IgD-negative memory B cell (primary cell): ENCODE data around the gene YY1AP1. TPM values are rescaled to one million over a fixed set of nuclear protein-coding genes. Genes with fewer than 3 reads are reported as not detected.
"Not testable (repeated sequence)": the region's sequence is repeated elsewhere in the genome, so short reads cannot be mapped to it uniquely, and the experiment has no call there.

Experiments
- H3K27ac Mint-ChIP-seq, 3 donors: one replicate each; pipeline ENCODE4 v1.8.0; 2020 to 2022; ENCODE audit warnings: mild to moderate bottlenecking in 3 of 3, mixed read lengths in 3 of 3, moderate library complexity in 1 of 3
- H3K27me3 Mint-ChIP-seq: one replicate; pipeline ENCODE4 v1.8.0; 2021; ENCODE audit warnings: mixed read lengths
- H3K36me3 Mint-ChIP-seq: one replicate; pipeline ENCODE4 v1.8.0; 2020; ENCODE audit warnings: mild to moderate bottlenecking, mixed read lengths
- H3K4me1 Mint-ChIP-seq, 3 donors: one replicate each; pipeline ENCODE4 v1.8.0; 2020 to 2022; ENCODE audit warnings: mixed read lengths in 3 of 3, mild to moderate bottlenecking in 1 of 3
- H3K4me3 Mint-ChIP-seq, 4 donors: one replicate each; pipeline ENCODE4 v1.8.0; 2020 to 2022; ENCODE audit warnings: mild to moderate bottlenecking in 4 of 4, mixed read lengths in 4 of 4, moderate library complexity in 3 of 4
- H3K9me3 Mint-ChIP-seq, 3 donors: one replicate each; pipeline ENCODE4 v1.8.0; 2020 to 2021; ENCODE audit warnings: mixed read lengths in 3 of 3, mild to moderate bottlenecking in 1 of 3
- polyA plus RNA-seq: library from polyadenylated mRNA; unstranded; fragments of 300-500 nt; fragmentation: Illumina TruSeq; gene quantifications from one replicate; pipeline ENCODE4 v1.2.3, GENCODE V29; 2021

Gene YY1AP1, protein sequence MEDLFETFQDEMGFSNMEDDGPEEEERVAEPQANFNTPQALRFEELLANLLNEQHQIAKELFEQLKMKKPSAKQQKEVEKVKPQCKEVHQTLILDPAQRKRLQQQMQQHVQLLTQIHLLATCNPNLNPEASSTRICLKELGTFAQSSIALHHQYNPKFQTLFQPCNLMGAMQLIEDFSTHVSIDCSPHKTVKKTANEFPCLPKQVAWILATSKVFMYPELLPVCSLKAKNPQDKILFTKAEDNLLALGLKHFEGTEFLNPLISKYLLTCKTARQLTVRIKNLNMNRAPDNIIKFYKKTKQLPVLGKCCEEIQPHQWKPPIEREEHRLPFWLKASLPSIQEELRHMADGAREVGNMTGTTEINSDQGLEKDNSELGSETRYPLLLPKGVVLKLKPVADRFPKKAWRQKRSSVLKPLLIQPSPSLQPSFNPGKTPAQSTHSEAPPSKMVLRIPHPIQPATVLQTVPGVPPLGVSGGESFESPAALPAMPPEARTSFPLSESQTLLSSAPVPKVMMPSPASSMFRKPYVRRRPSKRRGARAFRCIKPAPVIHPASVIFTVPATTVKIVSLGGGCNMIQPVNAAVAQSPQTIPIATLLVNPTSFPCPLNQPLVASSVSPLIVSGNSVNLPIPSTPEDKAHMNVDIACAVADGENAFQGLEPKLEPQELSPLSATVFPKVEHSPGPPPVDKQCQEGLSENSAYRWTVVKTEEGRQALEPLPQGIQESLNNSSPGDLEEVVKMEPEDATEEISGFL
- polyA plus RNA-seq, result 43.4 TPM

DNA sequence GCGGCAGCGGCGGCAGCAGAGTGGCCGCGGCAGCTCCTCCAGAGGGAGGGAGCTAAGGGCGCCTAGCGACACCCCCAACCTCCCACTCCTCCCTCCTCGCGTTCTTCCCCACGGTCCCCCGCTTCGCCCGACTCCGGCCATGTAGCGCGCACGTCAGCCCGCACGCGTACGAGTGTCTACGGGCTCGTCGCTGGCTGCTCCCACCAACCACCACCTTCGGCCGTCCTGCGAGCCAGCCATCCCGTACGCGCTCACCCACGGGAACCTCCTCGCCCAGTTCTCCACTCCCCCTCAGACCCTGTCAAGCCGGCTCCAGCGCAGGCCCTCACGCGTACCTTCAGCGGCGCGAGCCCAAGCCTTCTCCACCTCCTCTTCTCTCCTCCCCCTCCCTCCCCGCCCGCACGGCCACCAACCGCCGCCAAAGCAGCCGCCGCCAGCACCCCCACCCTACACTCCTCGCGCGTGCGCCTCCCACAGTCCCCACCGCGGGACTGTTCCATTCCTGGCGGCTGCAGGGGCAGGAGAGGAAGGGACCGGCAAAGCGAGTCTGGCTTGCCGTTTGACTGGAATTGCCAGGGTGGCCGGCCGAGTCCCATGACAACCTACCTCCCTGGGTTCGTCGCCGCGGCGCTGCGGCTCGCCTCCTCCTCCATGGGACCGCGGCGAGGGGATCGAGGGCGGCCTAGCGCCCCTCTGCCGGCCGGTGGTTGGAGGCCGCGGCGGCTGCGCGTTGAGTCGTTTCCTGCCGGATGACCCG is at the start of gene YY1AP1:
TSS of gene YY1AP1 (minus strand) at position 451 of the 757 bp plus-strand sequence. CDS start 8,338 bp downstream, outside the sequence.
- Mint-ChIP-seq H3K27ac (peak within 1 kb of the TSS; percentile 84 to 98 (median 95)), H3K9me3 (no peaks in the 10 kb centered on the region), H3K4me1 (peaks cover 35 to 51% (median 50%) of the 10 kb centered on the region in 3 donors), H3K4me3 (peak within 1 kb of the TSS; percentile 94 to 99 (median 96)), H3K36me3 (peaks cover 13% of the 10 kb centered on the region), H3K27me3 (no peaks in the 10 kb centered on the region)

- Mint-ChIP-seq H3K27me3 (no peaks in the 10 kb centered on the region), H3K9me3 (no peaks in the 10 kb centered on the region), H3K36me3 (peaks cover 2% of the 10 kb centered on the region), H3K27ac (no peak overlapping the region), H3K4me3 (no peak overlapping the region), H3K4me1 (peaks cover 0 to 6% (median 0%) of the 10 kb centered on the region in 3 donors)
These were observed 40.7 kb upstream of the YY1AP1 start for GRCh38 chr1:155729031-155729898.

DNA sequence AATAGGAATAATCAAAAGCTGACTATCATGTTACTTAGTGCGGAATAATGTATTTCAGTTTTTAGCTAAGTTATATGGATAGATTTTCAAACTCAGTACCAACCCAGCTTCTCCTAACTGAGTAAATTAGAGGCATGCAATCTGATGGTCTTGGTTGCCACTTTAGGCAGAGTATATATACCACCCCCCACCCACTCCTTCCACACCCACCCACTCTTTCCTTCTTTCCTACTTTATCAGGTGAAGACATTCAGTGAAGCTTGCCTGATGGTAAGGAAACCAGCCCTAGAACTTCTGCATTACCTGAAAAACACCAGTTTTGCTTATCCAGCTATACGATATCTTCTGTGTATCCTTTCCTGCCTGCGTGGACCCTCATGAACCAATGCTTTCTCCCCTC is 36.6 kb upstream of the YY1AP1 start:
- Mint-ChIP-seq H3K36me3 (peaks cover 3% of the 10 kb centered on the region), H3K9me3 (no peaks in the 10 kb centered on the region), H3K4me3 (no peak overlapping the region), H3K27ac (no peak overlapping the region), H3K4me1 (peaks cover 0 to 6% (median 0%) of the 10 kb centered on the region in 3 donors), H3K27me3 (no peaks in the 10 kb centered on the region)

DNA sequence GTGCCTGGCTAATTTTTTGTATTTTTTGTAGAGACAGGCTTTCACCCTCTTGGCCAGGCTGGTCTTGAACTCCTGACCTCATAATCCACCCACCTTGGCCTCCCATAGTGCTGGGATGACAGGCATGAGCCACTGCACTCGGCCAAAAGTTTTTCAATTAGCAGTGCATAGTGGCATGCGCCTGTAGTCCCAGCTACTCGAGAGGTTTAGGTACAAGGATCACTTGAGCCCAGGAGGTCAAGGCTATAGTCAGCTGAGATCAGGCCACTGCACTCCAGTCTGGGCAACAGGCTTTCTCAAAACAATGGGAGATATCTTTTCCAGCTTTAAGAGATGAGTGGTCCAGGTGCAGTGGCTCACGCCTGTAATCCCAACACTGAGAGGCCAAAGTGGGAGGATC is 31.1 kb upstream of the YY1AP1 start:
- Mint-ChIP-seq H3K4me1 (peaks cover 13 to 17% (median 14%) of the 10 kb centered on the region in 3 donors), H3K36me3 (peaks cover 5% of the 10 kb centered on the region), H3K4me3 (no peak overlapping the region), H3K27ac (no peak overlapping the region), H3K9me3 (no peaks in the 10 kb centered on the region), H3K27me3 (no peaks in the 10 kb centered on the region)

DNA sequence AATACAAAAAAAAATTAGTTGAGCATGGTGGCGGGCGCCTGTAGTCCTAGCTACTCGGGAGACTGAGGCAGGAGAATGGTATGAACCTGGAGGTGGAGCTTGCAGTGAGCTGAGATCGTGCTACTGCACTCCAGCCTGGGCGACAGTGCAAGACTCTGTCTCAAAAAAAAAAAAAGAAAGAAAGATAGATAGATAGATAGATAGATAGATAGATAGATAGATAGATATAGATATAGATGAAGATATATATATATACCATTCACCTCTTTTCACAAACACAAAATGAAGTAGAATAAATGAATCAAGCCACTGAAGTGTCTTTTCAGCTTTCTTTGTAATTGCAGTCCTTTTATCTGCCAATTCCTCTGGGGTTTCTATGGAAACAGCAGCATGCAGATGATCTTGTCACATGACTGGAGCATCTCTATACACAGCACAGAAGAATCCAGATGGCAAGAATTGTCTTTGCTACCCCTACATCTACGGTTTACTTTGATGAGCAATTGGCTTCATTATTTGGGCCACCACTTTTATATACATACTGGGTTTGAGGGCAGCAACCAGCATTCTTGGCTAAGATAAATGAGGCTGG is 30.0 kb upstream of the YY1AP1 start:
- not testable (repeated sequence) for H3K9me3 Mint-ChIP-seq, H3K4me3 Mint-ChIP-seq, H3K36me3 Mint-ChIP-seq, H3K27me3 Mint-ChIP-seq, H3K27ac Mint-ChIP-seq
- peaks cover 13 to 20% (median 14%) of the 10 kb centered on the region in 3 donors for H3K4me1 Mint-ChIP-seq

DNA sequence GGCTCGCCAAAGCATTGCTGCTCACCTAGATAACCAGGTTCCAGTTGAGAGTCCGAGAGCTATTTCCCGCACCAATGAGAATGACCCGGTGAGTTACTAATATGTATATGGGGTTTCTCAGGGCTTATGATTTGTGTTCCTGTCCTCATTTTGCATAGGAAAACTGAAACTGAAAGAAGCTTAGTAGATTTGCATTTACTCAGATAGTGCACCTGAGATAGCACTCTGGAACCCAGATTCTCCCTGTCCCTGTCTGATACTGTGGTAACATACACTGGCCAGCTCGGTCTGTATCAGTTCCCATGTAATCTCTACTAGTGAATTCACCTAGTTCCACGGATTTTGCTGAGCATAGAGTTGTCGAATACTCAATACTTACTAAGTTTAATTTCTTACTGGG is 28.5 kb upstream of the YY1AP1 start:
- H3K9me3 Mint-ChIP-seq, result no peaks in the 10 kb centered on the region
- peaks cover 13 to 21% (median 14%) of the 10 kb centered on the region in 3 donors for H3K4me1 Mint-ChIP-seq
- no peaks in the 10 kb centered on the region for H3K27me3 Mint-ChIP-seq
- peaks cover 5% of the 10 kb centered on the region for H3K36me3 Mint-ChIP-seq
- H3K4me3 Mint-ChIP-seq, result peak overlapping the region; percentile 7 to 87 (median 79)
- H3K27ac Mint-ChIP-seq, result peak overlapping the region; percentile 33 to 88 (median 88)

DNA sequence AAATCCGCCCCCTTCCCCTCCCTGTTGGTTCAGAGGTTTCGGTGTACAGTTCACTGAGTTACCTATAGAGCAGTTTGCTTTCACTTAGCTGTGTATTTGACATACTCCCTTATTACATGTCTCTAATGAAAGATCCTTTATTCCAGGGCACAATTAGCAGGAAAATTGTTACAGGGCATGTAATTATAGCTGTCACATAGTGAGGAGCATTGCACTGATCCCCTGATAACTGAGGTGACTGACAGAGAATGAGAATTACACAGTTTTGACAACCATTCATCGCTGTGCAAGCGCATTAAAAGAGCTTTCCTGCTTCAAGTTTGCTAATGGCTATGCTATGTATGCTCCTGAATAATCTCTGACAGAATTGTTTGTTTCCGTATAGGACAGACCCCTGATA is 27.2 kb upstream of the YY1AP1 start:
- Mint-ChIP-seq H3K27ac (peak overlapping the region in 1 of 3 donors; percentile 68), H3K27me3 (no peaks in the 10 kb centered on the region), H3K4me3 (peak overlapping the region in 1 of 4 donors; percentile 29), H3K36me3 (peaks cover 2% of the 10 kb centered on the region), H3K9me3 (no peaks in the 10 kb centered on the region), H3K4me1 (peaks cover 13 to 21% (median 14%) of the 10 kb centered on the region in 3 donors)

- H3K27me3 Mint-ChIP-seq, H3K36me3 Mint-ChIP-seq, H3K4me3 Mint-ChIP-seq, H3K9me3 Mint-ChIP-seq: not testable (repeated sequence)
- Mint-ChIP-seq H3K27ac (peak overlapping the region in 2 of 3 donors; percentile 33 to 48), H3K4me1 (peaks cover 13 to 21% (median 14%) of the 10 kb centered on the region in 3 donors)
These were observed 26.5 kb upstream of the YY1AP1 start for GRCh38 chr1:155715056-155715455.

- no peak overlapping the region for H3K4me3 Mint-ChIP-seq
- H3K36me3 Mint-ChIP-seq, result peaks cover 4% of the 10 kb centered on the region
- H3K27ac Mint-ChIP-seq, result no peak overlapping the region
- no peaks in the 10 kb centered on the region for H3K9me3 Mint-ChIP-seq
- H3K27me3 Mint-ChIP-seq, result no peaks in the 10 kb centered on the region
- H3K4me1 Mint-ChIP-seq, result peaks cover 13 to 21% (median 16%) of the 10 kb centered on the region in 3 donors
These were observed 24.5 kb upstream of the YY1AP1 start for GRCh38 chr1:155713075-155713474.

DNA sequence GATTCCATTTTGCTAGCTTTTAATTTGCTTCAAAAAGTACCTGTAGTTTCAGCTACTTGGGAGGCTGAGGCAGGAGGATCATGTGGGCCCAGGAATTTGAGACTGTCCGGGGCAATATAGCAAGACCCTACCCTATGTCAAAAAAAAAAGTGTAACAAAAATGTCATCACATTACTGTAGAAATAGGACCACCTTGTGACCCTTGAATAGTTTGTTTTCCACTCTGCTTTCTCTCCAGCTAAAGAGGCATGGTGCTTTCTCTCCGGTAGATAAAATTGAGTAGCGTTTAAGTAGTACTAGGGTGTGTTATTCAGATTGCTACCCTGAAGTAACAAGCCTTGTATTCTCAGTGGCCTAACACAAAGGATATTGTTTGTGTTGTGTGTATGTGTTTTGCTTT is 24.1 kb upstream of the YY1AP1 start:
- not testable (repeated sequence) for H3K9me3 Mint-ChIP-seq, H3K36me3 Mint-ChIP-seq, H3K27ac Mint-ChIP-seq, H3K27me3 Mint-ChIP-seq, H3K4me3 Mint-ChIP-seq
- peaks cover 14 to 24% (median 15%) of the 10 kb centered on the region in 3 donors for H3K4me1 Mint-ChIP-seq

- H3K4me1 Mint-ChIP-seq, result peaks cover 6 to 17% (median 7%) of the 10 kb centered on the region in 3 donors
- not testable (repeated sequence) for H3K27me3 Mint-ChIP-seq, H3K36me3 Mint-ChIP-seq, H3K4me3 Mint-ChIP-seq, H3K27ac Mint-ChIP-seq, H3K9me3 Mint-ChIP-seq
These were observed 22.9 kb upstream of the YY1AP1 start for GRCh38 chr1:155711457-155711856.

GRCh38 chr1:155709391-155709790 is 20.8 kb upstream of the YY1AP1 start:
- Mint-ChIP-seq H3K27ac (peak overlapping the region in 1 of 3 donors; percentile 53), H3K4me1 (peaks cover 6 to 12% (median 7%) of the 10 kb centered on the region in 3 donors), H3K27me3 (no peaks in the 10 kb centered on the region), H3K36me3 (peaks cover 2% of the 10 kb centered on the region), H3K9me3 (no peaks in the 10 kb centered on the region), H3K4me3 (no peak overlapping the region)

- Mint-ChIP-seq H3K9me3 (no peaks in the 10 kb centered on the region), H3K4me3 (no peak overlapping the region), H3K36me3 (peaks cover 2% of the 10 kb centered on the region), H3K27ac (no peak overlapping the region), H3K27me3 (no peaks in the 10 kb centered on the region), H3K4me1 (peaks cover 7 to 12% (median 11%) of the 10 kb centered on the region in 3 donors)
These were observed 17.6 kb upstream of the YY1AP1 start for GRCh38 chr1:155706139-155706538.

DNA sequence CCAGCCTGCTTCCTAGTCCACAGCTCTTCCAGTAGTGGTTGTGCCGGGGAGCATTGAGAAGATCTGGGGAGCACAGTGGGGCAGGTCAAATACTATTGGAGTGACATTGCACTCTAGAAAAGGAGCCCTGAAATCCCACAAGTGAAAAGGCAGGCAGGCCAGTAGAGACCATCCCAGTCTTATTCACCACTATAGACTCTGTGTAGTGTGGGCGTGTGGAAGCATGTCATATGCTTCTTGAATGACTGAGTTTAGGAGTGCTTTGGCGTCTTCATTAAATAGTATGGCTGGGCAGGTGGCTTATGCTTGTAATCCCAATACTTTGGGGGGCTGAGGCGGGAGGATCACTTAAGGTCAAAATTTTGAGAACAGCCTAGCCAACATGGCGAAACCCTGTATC is 15.8 kb upstream of the YY1AP1 start:
- H3K27me3 Mint-ChIP-seq, H3K4me3 Mint-ChIP-seq, H3K36me3 Mint-ChIP-seq, H3K9me3 Mint-ChIP-seq: not testable (repeated sequence)
- peaks cover 9 to 12% (median 12%) of the 10 kb centered on the region in 3 donors for H3K4me1 Mint-ChIP-seq
- peak overlapping the region in 1 of 3 donors; percentile 23 for H3K27ac Mint-ChIP-seq
